CD4-positive, CD25-positive, alpha-beta regulatory T cell (primary cell): ENCODE measurements around the gene SLCO3A1. TPM values are rescaled to one million over a fixed set of nuclear protein-coding genes. Genes with fewer than 3 reads are reported as not detected.

Experiments used
- ATAC-seq, 2 donors: fragments of 150-1000 bp; cut with Tn5 transposase; one replicate each; pipeline ENCODE4 v1.10.0; 2021; ENCODE audit warnings: low read depth in 2 of 2, moderate number of reproducible peaks in 2 of 2, moderate library complexity in 1 of 2
- DNase-seq, 3 donors: peaks; one replicate each; pipeline versions ENCODE4 v3.0.0 to v3.0.0-alpha.2; 2012 to 2022; ENCODE audit warnings: mixed read lengths in 1 of 3
- H3K27ac ChIP-seq: one replicate; pipeline ENCODE4 v1.7.0; 2013; ENCODE audit warnings: mild to moderate bottlenecking, low read length; ENCODE audit not compliant: insufficient read depth, poor library complexity, severe bottlenecking
- H3K27me3 ChIP-seq: one replicate; pipeline ENCODE4 v1.7.0; 2013; ENCODE audit warnings: low read length; ENCODE audit not compliant: control insufficient read depth, insufficient read depth
- H3K36me3 ChIP-seq: one replicate; pipeline ENCODE4 v1.7.0; 2013; ENCODE audit warnings: mild to moderate bottlenecking, low read length, moderate library complexity; ENCODE audit not compliant: control insufficient read depth, insufficient read depth
- H3K4me1 ChIP-seq: 2 replicates; pipeline ENCODE4 v1.7.0; 2013; ENCODE audit warnings: mild to moderate bottlenecking, low read length; ENCODE audit not compliant: insufficient read depth, control insufficient read depth, poor library complexity, severe bottlenecking
- H3K4me3 ChIP-seq: one replicate; pipeline ENCODE4 v1.7.0; 2013; ENCODE audit warnings: low read depth, mild to moderate bottlenecking, low read length, moderate library complexity
- H3K9me3 ChIP-seq, 2 experiments: 1 replicate in 1 of 2; 2 replicates in 1 of 2; pipeline ENCODE4 v1.7.0; 2013; ENCODE audit warnings: low read length in 2 of 2, mild to moderate bottlenecking in 1 of 2, moderate library complexity in 1 of 2; ENCODE audit not compliant: control insufficient read depth in 2 of 2
- H3K27ac Mint-ChIP-seq, 3 donors: one replicate each; pipeline ENCODE4 v1.8.0; 2020 to 2022; ENCODE audit warnings: mild to moderate bottlenecking in 3 of 3, mixed read lengths in 3 of 3, moderate library complexity in 2 of 3
- H3K27me3 Mint-ChIP-seq: one replicate; pipeline ENCODE4 v1.8.0; 2022; ENCODE audit warnings: mild to moderate bottlenecking, mixed read lengths
- H3K36me3 Mint-ChIP-seq: one replicate; pipeline ENCODE4 v1.8.0; 2020; ENCODE audit warnings: mixed read lengths
- H3K4me1 Mint-ChIP-seq, 4 donors: one replicate each; pipeline ENCODE4 v1.8.0; 2020 to 2022; ENCODE audit warnings: mixed read lengths in 4 of 4, mild to moderate bottlenecking in 1 of 4
- H3K4me3 Mint-ChIP-seq, 4 donors: one replicate each; pipeline ENCODE4 v1.8.0; 2020 to 2022; ENCODE audit warnings: mild to moderate bottlenecking in 4 of 4, mixed read lengths in 4 of 4, moderate library complexity in 3 of 4
- H3K9me3 Mint-ChIP-seq, 7 donors: one replicate each; pipeline ENCODE4 v1.8.0; 2020 to 2022; ENCODE audit warnings: mixed read lengths in 7 of 7, mild to moderate bottlenecking in 3 of 7, moderate library complexity in 2 of 7
- polyA plus RNA-seq, 4 donors: library from polyadenylated mRNA; unstranded; fragments of 300-500 nt; fragmentation: Illumina TruSeq; gene quantifications; one replicate each; pipeline ENCODE4 v1.2.3, GENCODE V29; 2021
- total RNA-seq: library from RNA; stranded (reverse); gene quantifications from one replicate; pipeline ENCODE4 v1.2.3, GENCODE V29; 2022

The SLCO3A1 gene
- total and polyA plus RNA-seq, 5 donors from 2014 or later, result 20.1 to 63.7 (median 38.1) TPM

DNA sequence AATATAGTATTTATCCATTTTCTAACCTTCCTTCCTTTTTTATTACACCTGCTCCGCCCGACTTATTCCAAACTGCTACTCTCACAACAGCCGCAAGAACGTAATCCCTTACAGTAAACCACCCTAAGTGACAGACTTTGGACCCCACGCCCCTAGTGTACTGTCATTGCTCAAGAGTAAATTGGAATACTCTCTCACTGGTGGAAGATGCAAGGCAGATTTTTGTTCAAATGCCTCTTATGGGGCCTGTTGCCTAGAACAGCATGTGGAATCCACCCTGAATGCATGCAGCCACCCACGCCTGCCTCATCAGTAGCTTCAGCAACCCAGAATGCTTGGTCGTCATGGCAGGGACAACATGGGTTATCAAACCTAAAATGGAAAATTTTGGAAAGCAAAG lies 313.9 kb downstream of the SLCO3A1 start:
- no peak for ATAC-seq
- Histone ChIP-seq H3K4me1 (no peaks in the 10 kb centered on the region), H3K27ac (no peak overlapping the region), H3K36me3 (peaks cover 40% of the 10 kb centered on the region), H3K9me3 (no peaks in the 10 kb centered on the region), H3K27me3 (no peaks in the 10 kb centered on the region), H3K4me3 (no peak overlapping the region)
- H3K9me3 Mint-ChIP-seq, result no peaks in the 10 kb centered on the region
- no peak for DNase-seq
- no peak overlapping the region for H3K4me3 Mint-ChIP-seq
- no peaks in the 10 kb centered on the region for H3K27me3 Mint-ChIP-seq
- H3K36me3 Mint-ChIP-seq, result peaks cover 37% of the 10 kb centered on the region
- H3K4me1 Mint-ChIP-seq, result no peaks in the 10 kb centered on the region
- H3K27ac Mint-ChIP-seq, result no peak overlapping the region

DNA sequence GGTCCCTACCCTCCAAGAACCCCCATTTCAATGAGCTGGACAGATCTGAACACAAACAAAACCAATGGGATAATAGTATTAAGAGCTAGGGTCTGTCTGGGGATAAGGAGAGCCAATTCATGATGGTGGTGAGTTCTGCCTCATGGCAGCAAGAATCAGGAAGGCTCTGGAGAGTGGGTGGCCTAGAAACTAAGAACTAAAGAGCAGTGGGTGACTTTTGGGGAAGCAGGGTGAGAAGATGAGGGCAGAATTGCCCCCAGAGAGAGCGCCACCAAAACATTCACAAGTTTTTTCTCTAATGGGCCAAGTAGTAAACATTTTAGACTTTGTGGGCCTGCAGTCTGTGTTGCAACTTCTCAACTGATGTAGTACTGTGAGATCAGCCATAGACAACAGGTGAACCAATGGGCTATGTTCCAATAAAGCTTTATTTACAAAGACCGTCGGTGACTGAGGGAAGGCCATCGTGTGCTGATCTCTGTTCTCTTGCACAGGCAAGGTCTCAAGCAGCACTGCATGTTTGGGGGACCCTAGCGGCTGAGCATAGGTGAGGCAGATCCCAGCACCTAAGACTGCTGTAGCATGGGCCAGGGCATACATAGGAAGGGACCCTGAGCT lies 314.7 kb downstream of the SLCO3A1 start:
- no peak for ATAC-seq
- no peak for DNase-seq
- Mint-ChIP-seq H3K27ac (peak overlapping the region in 1 of 3 donors; percentile 61), H3K4me1 (no peaks in the 10 kb centered on the region), H3K4me3 (peak overlapping the region in 1 of 4 donors; percentile 29), H3K36me3 (peaks cover 30% of the 10 kb centered on the region), H3K9me3 (no peaks in the 10 kb centered on the region), H3K27me3 (no peaks in the 10 kb centered on the region)
- H3K36me3 ChIP-seq, result peaks cover 33% of the 10 kb centered on the region
- H3K27ac ChIP-seq, result no peak overlapping the region
- no peaks in the 10 kb centered on the region for H3K27me3 ChIP-seq
- H3K9me3 ChIP-seq, result no peaks in the 10 kb centered on the region
- H3K4me3 ChIP-seq, result no peak overlapping the region
- no peaks in the 10 kb centered on the region for H3K4me1 ChIP-seq

DNA sequence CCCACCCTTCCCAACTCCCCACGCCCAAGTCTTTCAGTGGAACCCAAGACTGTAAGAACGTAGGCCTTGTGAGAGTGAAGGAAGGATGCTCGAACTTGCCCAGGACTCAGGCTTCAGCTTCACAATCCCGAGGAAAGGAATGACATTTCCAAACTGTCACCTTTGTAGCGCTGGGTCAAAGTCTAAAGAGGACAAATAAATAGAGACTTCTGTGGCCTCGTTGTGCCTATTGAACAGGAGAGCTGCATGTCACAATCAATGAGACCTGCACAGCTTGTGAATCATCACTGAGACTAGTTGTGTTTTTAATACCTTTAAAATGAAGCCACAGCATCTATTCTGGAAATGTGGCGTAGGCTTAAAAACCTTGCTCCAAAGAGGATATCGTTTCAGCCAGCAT lies 317.4 kb downstream of the SLCO3A1 start:
- no peak overlapping the region for H3K4me3 Mint-ChIP-seq
- H3K36me3 ChIP-seq, result peaks cover 10% of the 10 kb centered on the region
- H3K27ac ChIP-seq, result no peak overlapping the region
- no peak for DNase-seq
- H3K27ac Mint-ChIP-seq, result no peak overlapping the region
- ATAC-seq, result no peak
- H3K9me3 ChIP-seq, result no peaks in the 10 kb centered on the region
- H3K9me3 Mint-ChIP-seq, result no peaks in the 10 kb centered on the region
- H3K4me1 ChIP-seq, result no peaks in the 10 kb centered on the region
- peaks cover 15% of the 10 kb centered on the region for H3K36me3 Mint-ChIP-seq
- no peak overlapping the region for H3K4me3 ChIP-seq
- H3K27me3 ChIP-seq, result no peaks in the 10 kb centered on the region
- H3K27me3 Mint-ChIP-seq, result peaks cover 4% of the 10 kb centered on the region
- no peaks in the 10 kb centered on the region for H3K4me1 Mint-ChIP-seq

DNA sequence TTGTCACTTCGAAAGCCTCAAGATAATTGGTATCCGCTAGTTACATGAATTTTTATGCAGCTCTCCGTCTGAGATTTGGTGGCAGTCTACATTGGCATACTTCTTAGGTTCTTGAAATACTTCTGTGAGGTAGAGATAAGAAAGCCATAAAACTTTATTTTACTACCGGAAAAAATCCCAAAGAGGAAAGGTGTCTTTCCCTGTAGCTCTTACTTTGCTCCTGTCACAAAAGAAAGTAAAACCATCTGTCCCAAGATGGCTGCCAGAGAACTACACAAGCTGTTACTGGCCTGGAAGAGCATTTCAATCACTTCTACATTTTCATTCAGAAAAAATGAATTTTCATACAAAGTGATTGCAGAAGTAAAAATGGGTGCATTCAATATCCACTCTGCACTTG lies 325.4 kb downstream of the SLCO3A1 start:
- no peak overlapping the region for H3K27ac Mint-ChIP-seq
- DNase-seq (no peak), ATAC-seq (no peak)
- H3K36me3 ChIP-seq, result no peaks in the 10 kb centered on the region
- H3K36me3 Mint-ChIP-seq, result no peaks in the 10 kb centered on the region
- no peaks in the 10 kb centered on the region for H3K4me1 Mint-ChIP-seq
- no peaks in the 10 kb centered on the region for H3K9me3 ChIP-seq
- peaks cover 22% of the 10 kb centered on the region for H3K27me3 Mint-ChIP-seq
- H3K27me3 ChIP-seq, result peaks cover 4% of the 10 kb centered on the region
- no peaks in the 10 kb centered on the region for H3K9me3 Mint-ChIP-seq
- H3K4me3 Mint-ChIP-seq, result peak overlapping the region in 1 of 4 donors; percentile 17
- H3K4me3 ChIP-seq, result no peak overlapping the region
- H3K4me1 ChIP-seq, result no peaks in the 10 kb centered on the region
- no peak overlapping the region for H3K27ac ChIP-seq

DNA sequence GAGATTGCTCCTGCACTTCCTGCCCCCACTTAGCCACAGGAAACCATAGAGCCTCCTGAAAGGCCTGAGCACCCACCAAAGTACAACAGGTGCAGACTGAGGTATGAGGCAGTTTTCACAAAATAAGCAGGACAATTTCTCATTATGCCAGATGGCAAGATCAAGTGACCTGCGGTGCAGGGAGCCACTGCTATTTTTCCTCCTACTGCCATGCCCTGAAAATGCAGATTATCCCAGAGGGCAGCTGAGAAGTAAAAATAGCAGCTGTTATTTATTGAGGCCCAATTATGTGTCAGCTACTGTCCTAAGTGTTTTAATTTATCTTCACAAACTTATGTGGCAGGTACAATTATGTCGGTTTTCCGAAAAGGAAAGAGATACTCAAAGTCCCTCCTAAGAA lies 330.6 kb downstream of the SLCO3A1 start:
- no peak overlapping the region for H3K4me3 ChIP-seq
- peaks cover 13% of the 10 kb centered on the region for H3K27me3 Mint-ChIP-seq
- no peaks in the 10 kb centered on the region for H3K4me1 Mint-ChIP-seq
- no peaks in the 10 kb centered on the region for H3K9me3 Mint-ChIP-seq
- no peaks in the 10 kb centered on the region for H3K27me3 ChIP-seq
- DNase-seq (no peak), ATAC-seq (no peak)
- H3K27ac Mint-ChIP-seq, result no peak overlapping the region
- H3K36me3 Mint-ChIP-seq, result no peaks in the 10 kb centered on the region
- no peak overlapping the region for H3K4me3 Mint-ChIP-seq
- H3K4me1 ChIP-seq, result no peaks in the 10 kb centered on the region
- no peaks in the 10 kb centered on the region for H3K9me3 ChIP-seq
- no peak overlapping the region for H3K27ac ChIP-seq
- H3K36me3 ChIP-seq, result no peaks in the 10 kb centered on the region

DNA sequence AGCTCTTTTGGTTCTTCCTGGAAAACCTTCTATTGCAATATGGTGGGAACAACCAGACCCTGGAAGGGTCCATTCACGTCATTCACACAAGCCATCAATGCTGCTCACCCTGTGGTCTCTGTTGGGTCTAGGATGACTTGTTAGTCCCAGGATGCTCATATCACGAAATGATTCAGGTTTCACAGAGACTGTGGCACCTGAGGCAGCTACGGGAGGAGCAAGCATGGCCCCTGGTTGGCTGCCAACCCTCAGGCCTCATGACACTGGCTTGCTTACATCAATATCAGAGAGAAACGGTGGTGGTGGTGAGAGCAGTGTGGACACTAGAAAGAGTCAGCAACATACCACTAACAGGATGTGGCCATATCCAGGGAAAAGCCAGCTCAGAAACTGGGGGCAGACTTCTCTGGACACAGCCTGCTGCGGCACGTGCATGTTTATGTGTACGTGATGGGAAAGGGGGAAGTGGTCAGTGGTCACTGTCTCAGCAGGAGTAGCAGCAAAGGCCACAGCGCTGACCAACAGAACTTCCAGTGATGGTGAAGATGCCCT lies 331.2 kb downstream of the SLCO3A1 start:
- Histone ChIP-seq H3K27me3 (no peaks in the 10 kb centered on the region), H3K4me1 (no peaks in the 10 kb centered on the region), H3K27ac (no peak overlapping the region), H3K9me3 (no peaks in the 10 kb centered on the region), H3K4me3 (no peak overlapping the region), H3K36me3 (no peaks in the 10 kb centered on the region)
- no peak for ATAC-seq
- DNase-seq, result no peak
- peaks cover 13% of the 10 kb centered on the region for H3K27me3 Mint-ChIP-seq
- H3K4me3 Mint-ChIP-seq, result no peak overlapping the region
- H3K36me3 Mint-ChIP-seq, result no peaks in the 10 kb centered on the region
- no peak overlapping the region for H3K27ac Mint-ChIP-seq
- no peaks in the 10 kb centered on the region for H3K9me3 Mint-ChIP-seq
- no peaks in the 10 kb centered on the region for H3K4me1 Mint-ChIP-seq

DNA sequence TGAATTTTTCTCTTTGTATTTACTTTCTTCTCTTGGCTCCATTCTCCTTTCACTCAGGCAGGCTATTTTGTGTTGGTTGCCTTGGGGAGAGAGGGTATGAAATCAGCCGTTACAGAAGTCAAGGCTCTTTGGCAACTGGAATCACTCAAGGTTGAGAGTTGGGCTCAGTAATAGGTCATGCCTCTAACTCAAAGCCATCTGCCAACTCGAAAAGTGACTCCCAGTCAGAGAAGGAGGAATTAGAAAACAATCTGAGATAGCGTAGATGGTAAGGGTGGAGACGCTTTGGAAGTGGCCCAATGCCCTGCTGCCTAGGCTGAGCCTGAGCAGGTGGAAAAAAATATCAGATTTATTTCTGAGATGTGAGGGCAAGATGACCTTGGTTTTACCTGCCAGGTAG lies 334.5 kb downstream of the SLCO3A1 start:
- no peaks in the 10 kb centered on the region for H3K9me3 Mint-ChIP-seq
- H3K27me3 ChIP-seq, result no peaks in the 10 kb centered on the region
- DNase-seq (no peak), ATAC-seq (no peak)
- peaks cover 5% of the 10 kb centered on the region for H3K27me3 Mint-ChIP-seq
- no peak overlapping the region for H3K27ac Mint-ChIP-seq
- no peak overlapping the region for H3K27ac ChIP-seq
- no peaks in the 10 kb centered on the region for H3K4me1 ChIP-seq
- no peak overlapping the region for H3K4me3 Mint-ChIP-seq
- H3K36me3 ChIP-seq, result no peaks in the 10 kb centered on the region
- H3K36me3 Mint-ChIP-seq, result no peaks in the 10 kb centered on the region
- no peaks in the 10 kb centered on the region for H3K4me1 Mint-ChIP-seq
- H3K4me3 ChIP-seq, result no peak overlapping the region
- no peaks in the 10 kb centered on the region for H3K9me3 ChIP-seq

DNA sequence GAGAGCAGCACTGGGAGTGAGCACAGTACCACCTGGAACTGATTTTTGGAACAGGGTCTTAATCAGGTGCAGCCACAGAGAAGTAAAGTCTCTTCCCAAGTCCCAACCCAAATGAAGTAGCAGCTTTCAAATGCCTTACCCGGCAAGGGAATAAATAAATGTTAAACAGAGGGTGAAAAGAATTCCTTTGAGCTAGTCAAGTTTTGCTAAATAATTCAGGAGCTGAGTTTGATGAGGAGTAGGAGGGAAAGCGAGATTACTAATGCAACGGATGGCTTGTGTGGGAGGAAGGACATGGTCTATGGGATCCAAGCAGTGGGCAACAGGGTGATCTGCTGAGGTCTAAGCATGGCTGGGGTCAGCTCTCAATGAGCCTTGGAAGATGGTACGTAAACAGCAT lies 335.7 kb downstream of the SLCO3A1 start:
- H3K9me3 Mint-ChIP-seq, result no peaks in the 10 kb centered on the region
- Histone ChIP-seq H3K27me3 (peaks cover 2% of the 10 kb centered on the region), H3K4me3 (no peak overlapping the region), H3K9me3 (no peaks in the 10 kb centered on the region), H3K36me3 (no peaks in the 10 kb centered on the region), H3K4me1 (no peaks in the 10 kb centered on the region), H3K27ac (no peak overlapping the region)
- H3K4me3 Mint-ChIP-seq, result no peak overlapping the region
- H3K4me1 Mint-ChIP-seq, result no peaks in the 10 kb centered on the region
- peak overlapping the region in 1 of 3 donors; percentile 58 for H3K27ac Mint-ChIP-seq
- no peaks in the 10 kb centered on the region for H3K36me3 Mint-ChIP-seq
- H3K27me3 Mint-ChIP-seq, result peaks cover 9% of the 10 kb centered on the region
- DNase-seq, result no peak
- no peak for ATAC-seq
